Activated CD4-positive, alpha-beta T cell treated with anti-CD3 and anti-CD28 coated beads, Interleukin-2, amount 10 ng/mL, durations not matched to agents 7 days and 5 days (primary cell): Measurements from ENCODE around the gene ERBB4. TPM values are rescaled to one million over a fixed set of nuclear protein-coding genes. Genes with fewer than 3 reads are reported as not detected.

Experiments
- CTCF ChIA-PET: fragments of 350-600 bp; sonication (Branson Sonifier 250); formaldehyde crosslinking; loops from one replicate; lab custom pipeline; 2021; ENCODE audit warnings: antibody characterized with exemption; lab: Charles Lee
- POLR2A ChIA-PET: fragments of 350-600 bp; sonication (Branson Sonifier 250); formaldehyde crosslinking; loops from one replicate; lab custom pipeline; 2021; ENCODE audit warnings: antibody characterized with exemption; lab: Charles Lee
- DNase-seq: peaks from one replicate; pipeline ENCODE4 v3.0.0-alpha.2; 2020
- H3K27ac Mint-ChIP-seq: one replicate; pipeline ENCODE4 v1.8.0; 2021; ENCODE audit warnings: mild to moderate bottlenecking, moderate library complexity, mixed read lengths
- H3K27me3 Mint-ChIP-seq: one replicate; pipeline ENCODE4 v1.8.0; 2021; ENCODE audit warnings: mixed read lengths
- H3K36me3 Mint-ChIP-seq: one replicate; pipeline ENCODE4 v1.8.0; 2021; ENCODE audit warnings: low read depth, mixed read lengths
- H3K4me1 Mint-ChIP-seq: one replicate; pipeline ENCODE4 v1.8.0; 2021; ENCODE audit warnings: mixed read lengths
- H3K4me3 Mint-ChIP-seq: one replicate; pipeline ENCODE4 v1.8.0; 2021; ENCODE audit warnings: mild to moderate bottlenecking, moderate library complexity, mixed read lengths
- H3K9me3 Mint-ChIP-seq: one replicate; pipeline ENCODE4 v1.8.0; 2021; ENCODE audit warnings: mixed read lengths
- total RNA-seq, 2 experiments: library from RNA; stranded (reverse); gene quantifications; one replicate each; pipeline ENCODE4 v1.2.3, GENCODE V29; 2021

The ERBB4 gene
- total RNA-seq, 2 experiments from 2014 or later: not detected

DNA sequence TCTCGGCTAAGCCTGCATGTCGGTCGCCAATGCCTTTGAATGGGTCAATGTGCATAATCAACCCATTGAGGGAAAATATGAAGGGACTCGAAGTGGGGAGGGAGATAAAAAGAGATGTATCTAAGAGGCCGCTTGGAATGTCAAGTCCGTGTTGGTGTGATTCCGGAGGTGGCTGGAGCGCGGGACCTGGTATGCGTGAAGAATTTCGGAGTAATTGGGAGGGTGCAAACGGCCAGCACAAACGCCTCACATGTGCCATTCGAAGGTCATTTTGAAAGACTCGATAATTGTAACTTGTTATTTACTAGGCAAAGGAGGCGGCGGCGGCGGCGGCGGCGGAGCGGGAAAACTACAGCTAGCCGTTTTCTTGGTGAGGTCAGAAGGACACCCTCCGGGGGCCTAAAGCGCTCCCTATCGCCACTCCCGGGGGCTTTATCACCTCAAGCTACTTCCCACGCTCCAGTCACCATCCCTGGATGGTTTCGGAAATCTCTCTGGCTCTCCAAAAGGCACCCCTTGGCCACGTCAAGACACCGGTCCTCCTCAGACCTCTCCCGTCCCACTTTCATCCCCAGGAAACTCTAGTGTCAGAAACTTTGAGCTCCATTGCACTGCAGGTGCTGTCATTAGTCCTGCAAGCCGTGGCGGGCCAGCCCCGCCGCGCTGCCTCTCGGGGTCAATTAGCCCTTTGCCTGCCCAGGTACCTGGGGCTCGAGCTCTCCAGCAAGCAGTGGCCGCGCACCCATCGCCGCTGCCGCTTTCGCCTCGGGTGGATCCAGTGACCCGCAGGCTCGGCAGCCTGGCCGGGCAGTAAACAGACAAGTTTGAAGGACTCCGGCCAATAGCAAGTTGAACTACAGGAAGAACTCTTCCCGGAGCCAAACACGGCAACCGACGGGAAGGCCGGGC, 1.5 kb downstream of the ERBB4 start:
- Mint-ChIP-seq H3K9me3 (no peaks in the 10 kb centered on the region), H3K4me3 (no peak overlapping the region), H3K27me3 (peaks cover 61% of the 10 kb centered on the region), H3K4me1 (peaks cover 15% of the 10 kb centered on the region), H3K27ac (peak overlapping the region; percentile 54), H3K36me3 (peaks cover 2% of the 10 kb centered on the region)
- no peak for DNase-seq
- POLR2A ChIA-PET: no interaction called here
- CTCF ChIA-PET: no interaction called here

DNA sequence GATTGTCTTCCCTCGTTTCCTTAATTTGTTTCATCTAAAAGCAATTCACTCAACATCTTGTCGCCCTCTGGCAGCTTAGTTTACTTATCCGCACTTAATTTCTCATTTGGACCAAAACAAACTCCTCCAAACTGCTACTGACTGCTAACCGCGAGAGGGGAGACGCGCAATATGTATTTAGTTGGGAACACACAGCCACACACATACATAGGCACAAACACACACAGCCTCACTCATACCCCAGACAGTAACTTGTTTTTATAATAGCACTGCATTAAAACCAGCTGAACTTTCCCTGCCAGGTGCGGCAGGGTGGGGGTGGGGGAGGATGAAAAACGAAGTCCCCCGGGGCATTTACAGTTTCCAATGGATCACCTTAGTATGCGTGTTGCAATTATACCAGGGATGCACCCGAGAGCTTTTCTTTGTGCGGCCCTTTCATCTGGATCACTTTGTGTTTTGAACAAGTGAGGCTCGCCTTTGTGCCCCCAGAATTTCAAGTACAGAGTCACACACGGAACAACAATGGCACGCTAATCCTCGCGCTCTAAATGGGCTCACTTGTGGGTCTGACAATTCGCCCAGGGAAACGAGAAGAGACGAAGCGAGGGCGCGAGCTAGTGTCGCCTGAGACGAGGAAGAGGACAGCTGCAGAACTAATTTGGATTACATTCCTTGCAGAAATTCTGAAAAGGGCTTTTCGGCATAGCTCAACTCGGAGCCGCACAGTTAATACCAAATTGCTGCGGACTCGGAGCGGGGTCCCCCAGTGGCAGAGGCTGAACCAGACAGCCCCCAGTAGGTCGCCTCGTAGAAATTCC, 2.4 kb downstream of the ERBB4 start:
- CTCF ChIA-PET: no interaction called here
- H3K27me3 Mint-ChIP-seq: peaks cover 58% of the 10 kb centered on the region
- no peak for DNase-seq
- peaks cover 2% of the 10 kb centered on the region for H3K36me3 Mint-ChIP-seq
- H3K4me3 Mint-ChIP-seq: no peak overlapping the region
- H3K9me3 Mint-ChIP-seq: no peaks in the 10 kb centered on the region
- no peak overlapping the region for H3K27ac Mint-ChIP-seq
- H3K4me1 Mint-ChIP-seq: peaks cover 15% of the 10 kb centered on the region
- POLR2A ChIA-PET: no interaction called here

GRCh38 chr2:212534336-212534735, 4.3 kb downstream of the ERBB4 start:
- H3K27me3 Mint-ChIP-seq: peaks cover 49% of the 10 kb centered on the region
- POLR2A ChIA-PET: no interaction called here
- CTCF ChIA-PET: no interaction called here
- no peak overlapping the region for H3K4me3 Mint-ChIP-seq
- no peak for DNase-seq
- H3K9me3 Mint-ChIP-seq: no peaks in the 10 kb centered on the region
- peaks cover 2% of the 10 kb centered on the region for H3K36me3 Mint-ChIP-seq
- H3K27ac Mint-ChIP-seq: no peak overlapping the region
- peaks cover 15% of the 10 kb centered on the region for H3K4me1 Mint-ChIP-seq

DNA sequence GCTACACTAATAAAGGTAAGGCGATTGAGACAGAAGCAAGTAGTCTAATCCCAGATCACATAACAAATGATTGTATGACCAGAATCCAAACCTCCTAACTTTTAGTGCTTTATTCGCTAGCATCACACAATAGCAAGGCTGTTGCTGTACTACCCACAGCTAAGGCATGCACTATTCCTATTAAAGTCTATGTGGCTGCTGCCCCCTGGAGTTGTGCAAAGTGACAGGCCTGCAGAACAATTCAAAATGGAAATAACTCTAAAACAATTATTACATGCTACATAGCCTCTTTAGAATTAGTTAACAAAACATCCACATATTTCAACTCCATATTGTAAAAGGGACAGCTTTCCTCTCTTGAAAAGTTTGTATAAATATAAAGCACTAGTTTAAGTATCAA, 6.0 kb downstream of the ERBB4 start:
- Mint-ChIP-seq H3K27ac (no peak overlapping the region), H3K27me3 (peaks cover 38% of the 10 kb centered on the region), H3K4me1 (peaks cover 11% of the 10 kb centered on the region), H3K9me3 (no peaks in the 10 kb centered on the region), H3K36me3 (peaks cover 2% of the 10 kb centered on the region), H3K4me3 (no peak overlapping the region)
- POLR2A ChIA-PET: no interaction called here
- DNase-seq: no peak
- CTCF ChIA-PET: no interaction called here

GRCh38 chr2:212532087-212532486, 6.5 kb downstream of the ERBB4 start:
- no peak overlapping the region for H3K4me3 Mint-ChIP-seq

GRCh38 chr2:212531499-212531898, 7.1 kb downstream of the ERBB4 start:
- Mint-ChIP-seq H3K27ac (no peak overlapping the region), H3K4me1 (peaks cover 3% of the 10 kb centered on the region), H3K4me3 (no peak overlapping the region), H3K9me3 (no peaks in the 10 kb centered on the region), H3K27me3 (peaks cover 28% of the 10 kb centered on the region), H3K36me3 (peaks cover 2% of the 10 kb centered on the region)
- POLR2A ChIA-PET: no interaction called here
- no peak for DNase-seq
- CTCF ChIA-PET: no interaction called here

More at GRCh38 chr2:212532087-212532486, 6.5 kb downstream of the ERBB4 start:
- DNase-seq: no peak
- CTCF ChIA-PET: no interaction called here
- Mint-ChIP-seq H3K36me3 (peaks cover 2% of the 10 kb centered on the region), H3K27ac (no peak overlapping the region), H3K27me3 (peaks cover 33% of the 10 kb centered on the region), H3K9me3 (no peaks in the 10 kb centered on the region), H3K4me1 (peaks cover 7% of the 10 kb centered on the region)
- POLR2A ChIA-PET: no interaction called here

DNA sequence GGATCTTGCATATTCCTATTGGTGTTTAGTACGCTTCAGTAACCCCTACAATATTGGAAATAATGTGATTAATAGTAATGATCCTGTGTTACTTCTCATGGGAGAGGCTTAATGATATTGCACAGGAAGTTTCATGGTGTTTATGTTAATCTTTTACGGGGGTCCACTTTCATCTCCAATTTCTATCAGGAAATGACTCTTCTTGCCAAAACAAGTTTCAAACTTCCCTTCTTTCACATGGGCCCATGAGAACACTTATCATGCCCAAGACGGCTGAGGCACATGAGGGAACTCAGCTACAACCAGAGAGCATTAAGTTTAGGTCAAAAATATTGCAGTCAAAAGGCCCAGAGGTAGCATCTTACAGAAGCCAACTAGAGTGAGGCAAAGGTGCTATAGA, 7.6 kb downstream of the ERBB4 start:
- no peak for DNase-seq
- Mint-ChIP-seq H3K9me3 (no peaks in the 10 kb centered on the region), H3K27ac (no peak overlapping the region), H3K4me3 (no peak overlapping the region), H3K27me3 (peaks cover 22% of the 10 kb centered on the region), H3K4me1 (no peaks in the 10 kb centered on the region), H3K36me3 (no peaks in the 10 kb centered on the region)
- POLR2A ChIA-PET: no interaction called here
- CTCF ChIA-PET: no interaction called here

GRCh38 chr2:212530373-212530772, 8.2 kb downstream of the ERBB4 start:
- Mint-ChIP-seq H3K27ac (no peak overlapping the region), H3K9me3 (no peaks in the 10 kb centered on the region), H3K4me3 (no peak overlapping the region), H3K36me3 (no peaks in the 10 kb centered on the region), H3K4me1 (no peaks in the 10 kb centered on the region), H3K27me3 (peaks cover 19% of the 10 kb centered on the region)
- POLR2A ChIA-PET: no interaction called here
- DNase-seq: no peak
- CTCF ChIA-PET: no interaction called here

DNA sequence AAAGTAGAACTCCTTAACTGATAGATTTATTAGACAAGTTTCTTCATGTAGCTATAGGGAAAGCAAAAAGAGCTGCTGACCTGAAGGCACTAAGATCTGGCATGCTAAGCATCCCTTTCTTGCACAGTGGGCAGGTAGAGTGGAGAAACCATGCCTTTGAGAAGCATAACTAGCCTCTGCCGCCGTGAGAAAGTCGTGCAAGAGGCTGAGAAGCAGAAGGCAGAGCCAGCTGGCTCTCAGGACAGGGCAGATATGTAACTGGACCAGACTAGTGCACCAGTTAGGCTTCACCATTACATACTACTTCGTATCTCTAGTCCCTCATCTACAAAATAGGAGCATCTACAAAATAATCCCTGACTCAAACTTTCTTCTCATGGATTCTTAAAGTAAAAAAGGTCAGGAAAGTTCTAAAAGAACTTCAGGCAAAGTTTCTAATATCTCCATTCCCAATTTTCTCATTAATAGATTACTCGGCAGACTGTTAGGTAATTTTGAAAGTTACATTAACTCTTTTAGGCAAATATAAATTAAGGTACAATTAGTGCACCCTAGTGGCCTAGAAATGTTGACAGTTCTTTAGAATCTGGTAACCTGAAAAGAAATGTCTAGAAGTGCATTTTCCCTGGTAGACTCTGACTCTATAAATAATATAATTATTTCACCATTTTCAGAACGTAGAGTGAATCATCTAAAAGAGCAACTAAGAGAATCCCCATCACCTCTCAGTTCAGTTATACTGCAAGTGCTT, 10.3 kb downstream of the ERBB4 start:
- POLR2A ChIA-PET: no interaction called here
- Mint-ChIP-seq H3K27ac (no peak overlapping the region), H3K4me3 (no peak overlapping the region), H3K27me3 (peaks cover 5% of the 10 kb centered on the region), H3K4me1 (no peaks in the 10 kb centered on the region), H3K9me3 (no peaks in the 10 kb centered on the region), H3K36me3 (no peaks in the 10 kb centered on the region)
- DNase-seq: no peak
- CTCF ChIA-PET: no interaction called here

DNA sequence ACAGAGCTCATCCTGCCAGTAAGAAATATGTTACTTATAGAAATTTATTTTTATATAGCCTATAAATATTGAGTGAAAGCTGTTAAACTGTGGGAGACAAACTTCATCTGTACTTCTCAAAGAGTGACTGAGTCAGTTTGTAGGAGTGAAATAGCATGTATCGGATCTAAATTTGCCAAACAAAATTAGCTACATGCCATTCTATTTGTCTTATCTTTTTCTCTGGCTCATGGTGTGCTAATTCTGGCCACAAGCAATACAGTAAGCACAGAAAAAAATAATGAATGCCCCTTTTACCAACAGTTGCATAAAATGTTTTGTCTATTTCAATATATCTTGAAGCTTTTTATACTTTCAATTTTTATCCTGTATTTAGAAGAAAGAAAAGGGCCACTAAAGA, 12.5 kb downstream of the ERBB4 start:
- Mint-ChIP-seq H3K27me3 (peaks cover 5% of the 10 kb centered on the region), H3K4me3 (no peak overlapping the region), H3K27ac (no peak overlapping the region), H3K36me3 (no peaks in the 10 kb centered on the region), H3K9me3 (no peaks in the 10 kb centered on the region), H3K4me1 (no peaks in the 10 kb centered on the region)
- ChIA-PET POLR2A (no interaction called here), CTCF (no interaction called here)
- no peak for DNase-seq

DNA sequence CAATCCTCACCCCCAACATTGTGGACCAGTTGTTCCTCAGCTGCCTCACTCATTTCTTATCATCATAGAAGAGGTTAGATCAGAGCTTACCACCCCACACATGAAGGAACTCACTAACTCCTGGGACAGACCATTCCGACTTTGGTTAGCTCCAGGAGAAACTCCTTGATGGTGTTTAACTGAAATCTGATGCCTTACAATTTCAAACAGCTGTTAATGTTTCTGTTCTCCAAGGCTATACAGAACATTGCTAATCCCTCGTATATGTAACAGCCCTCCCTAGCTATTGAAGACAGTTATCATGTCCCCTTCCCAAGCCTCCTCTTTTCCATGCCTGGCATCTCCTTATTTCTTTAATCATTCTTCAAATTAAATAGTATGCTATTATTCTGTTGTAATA, 14.8 kb downstream of the ERBB4 start:
- Mint-ChIP-seq H3K36me3 (no peaks in the 10 kb centered on the region), H3K9me3 (no peaks in the 10 kb centered on the region), H3K4me1 (no peaks in the 10 kb centered on the region), H3K27ac (no peak overlapping the region), H3K27me3 (no peaks in the 10 kb centered on the region), H3K4me3 (no peak overlapping the region)
- ChIA-PET CTCF (no interaction called here), POLR2A (no interaction called here)
- DNase-seq: no peak

DNA sequence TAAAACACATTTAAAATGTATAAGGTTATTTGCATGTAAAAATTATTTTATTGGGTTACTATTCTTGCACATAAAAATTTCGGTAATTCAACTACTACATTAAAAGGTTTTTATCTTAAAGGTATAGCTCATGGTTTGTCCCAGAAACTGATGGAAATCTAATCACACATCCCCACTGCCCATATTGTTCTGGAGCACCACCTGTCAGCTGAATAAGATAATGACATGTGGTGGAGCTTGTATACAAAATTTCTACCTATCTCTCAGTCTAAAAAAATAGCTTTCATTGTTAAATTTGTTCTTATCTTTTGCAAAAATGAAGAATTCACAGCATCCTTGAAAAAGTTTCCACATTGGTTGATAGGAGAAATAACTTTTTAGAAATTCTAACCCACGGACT, 18.3 kb downstream of the ERBB4 start:
- Mint-ChIP-seq H3K4me3 (no peak overlapping the region), H3K36me3 (no peaks in the 10 kb centered on the region), H3K9me3 (no peaks in the 10 kb centered on the region), H3K4me1 (no peaks in the 10 kb centered on the region), H3K27ac (no peak overlapping the region), H3K27me3 (no peaks in the 10 kb centered on the region)
- ChIA-PET CTCF (no interaction called here), POLR2A (no interaction called here)
- no peak for DNase-seq

- no peak overlapping the region for H3K27ac Mint-ChIP-seq
- DNase-seq: no peak
- no peaks in the 10 kb centered on the region for H3K4me1 Mint-ChIP-seq
- H3K36me3 Mint-ChIP-seq: no peaks in the 10 kb centered on the region
- CTCF ChIA-PET: no interaction called here
- H3K9me3 Mint-ChIP-seq: no peaks in the 10 kb centered on the region
- no peaks in the 10 kb centered on the region for H3K27me3 Mint-ChIP-seq
- POLR2A ChIA-PET: no interaction called here
- no peak overlapping the region for H3K4me3 Mint-ChIP-seq
Observed at GRCh38 chr2:212517693-212518092, 20.9 kb downstream of the ERBB4 start.
